AG04449 (cell line): ENCODE data around the gene ABCA8.

ENCODE experiments used
- CTCF ChIA-PET: fragments of 350-600 bp; formaldehyde crosslinking; extraction: SDS; loops from one replicate; lab custom pipeline; 2021; ENCODE audit warnings: antibody characterized with exemption; lab: Yijun Ruan, JAX
- POLR2A ChIA-PET: fragments of 400-600, 350-600 bp; formaldehyde crosslinking; extraction: SDS; loops from one replicate; lab custom pipeline; 2020; ENCODE audit warnings: antibody characterized with exemption, inconsistent platforms; lab: Yijun Ruan, JAX
- DNase-seq: peaks from one replicate; pipeline ENCODE4 v3.0.0-alpha.2; 2010; ENCODE audit warnings: low read depth, low spot score
- H3K4me3 ChIP-seq: 2 replicates; pipeline ENCODE4 v1.5.1; 2011; ENCODE audit warnings: low read depth, mild to moderate bottlenecking, control low read depth, low read length
- CTCF ChIP-seq: IDR thresholded peaks from one replicate; pipeline ENCODE4 v1.5.1; 2011; ENCODE audit warnings: mild to moderate bottlenecking, moderate library complexity, low read length, control low read depth, inconsistent platforms; ENCODE audit not compliant: insufficient read depth; ENCODE audit errors: missing control alignments

The ABCA8 gene

GRCh38 chr17:68820825-68821481, 134.2 kb downstream of the ABCA8 start:
- H3K4me3 ChIP-seq = no peak overlapping the region
- DNase-seq = no peak
- CTCF ChIA-PET = no interaction called here

GRCh38 chr17:68820476-68820824, 134.7 kb downstream of the ABCA8 start:
- ChIA-PET CTCF (no interaction called here), POLR2A (no interaction called here)
- TF ChIP-seq CTCF = no peak
- H3K4me3 ChIP-seq = no peak overlapping the region
- no peak for DNase-seq

More at GRCh38 chr17:68820825-68821481, 134.2 kb downstream of the ABCA8 start:
- TF ChIP-seq CTCF = no peak
- POLR2A ChIA-PET = no interaction called here

GRCh38 chr17:68819465-68819864, 135.7 kb downstream of the ABCA8 start:
- H3K4me3 ChIP-seq = no peak overlapping the region
- TF ChIP-seq CTCF = no peak
- CTCF ChIA-PET = no interaction called here
- DNase-seq = no peak
- POLR2A ChIA-PET = no interaction called here
